HepG2 (cell line): ENCODE data around the gene SLC48A1. TPM values are rescaled to one million over a fixed set of nuclear protein-coding genes. Genes with fewer than 3 reads are reported as not detected.

Experiments
- CSRNP1 ChIP-seq: sonication (generic); formaldehyde crosslinking; IDR thresholded peaks from 2 replicates; pipeline ENCODE4 v1.8.1; 2023; ENCODE audit warnings: mild to moderate bottlenecking, missing genetic modification reagents
- JUN ChIP-seq: sonication (generic); formaldehyde crosslinking; IDR thresholded peaks from 2 replicates; pipeline ENCODE4 v1.4.0; 2020; ENCODE audit warnings: mild to moderate bottlenecking, missing genetic modification reagents
- KLF12 ChIP-seq: sonication (generic); formaldehyde crosslinking; IDR thresholded peaks from 2 replicates; pipeline ENCODE4 v1.4.0; 2020; ENCODE audit warnings: missing genetic modification reagents, borderline replicate concordance
- MTA1 ChIP-seq: sonication (generic); formaldehyde crosslinking; IDR thresholded peaks from 2 replicates; pipeline ENCODE4 v1.4.0; 2020; ENCODE audit warnings: missing genetic modification reagents, mild to moderate bottlenecking, borderline replicate concordance
- NBN ChIP-seq: fragments of 450-650 bp; conservative IDR thresholded peaks from 2 replicates; pipeline ENCODE4 v1.6.1; 2017
- RNF219 ChIP-seq: sonication (generic); formaldehyde crosslinking; IDR thresholded peaks from 2 replicates; pipeline ENCODE4 v1.5.0; 2020; ENCODE audit warnings: mild to moderate bottlenecking, missing genetic modification reagents
- ZNF597 ChIP-seq: sonication (generic); formaldehyde crosslinking; IDR thresholded peaks from 2 replicates; pipeline ENCODE4 v1.5.0; 2020; ENCODE audit warnings: missing genetic modification reagents
- ZZZ3 ChIP-seq: sonication (generic); formaldehyde crosslinking; IDR thresholded peaks from 2 replicates; pipeline ENCODE4 v1.4.0; 2020; ENCODE audit warnings: missing genetic modification reagents, mild to moderate bottlenecking, borderline replicate concordance
- polyA plus RNA-seq, 8 experiments: library from polyadenylated mRNA; depleted of rRNA in 3 of 8; stranded (reverse) in 7 of 8; unstranded in 1 of 8; fragments of >200 nt; fragmentation: Illumina TruSeq in 4 of 8; extraction: Trizol in 4 of 8; gene quantifications; 2 replicates each; pipeline versions ENCODE4 v1.2.1 to v1.2.3, GENCODE V29; 2011 to 2016; ENCODE audit warnings: low read depth in 4 of 8, missing spikeins in 1 of 8, mixed read lengths in 1 of 8; ENCODE audit not compliant: insufficient read depth in 1 of 8
- total RNA-seq, 5 experiments: library from RNA; depleted of rRNA; stranded (reverse); fragments of >200 nt; fragmentation: Illumina TruSeq; extraction: Trizol; gene quantifications; 2 replicates each; pipeline ENCODE4 v1.2.3, GENCODE V29; 2016; ENCODE audit warnings: low read depth in 1 of 5
- TF ChIP-seq, protein P1 (sequence below): sonication (generic); formaldehyde crosslinking; IDR thresholded peaks from 2 replicates; pipeline ENCODE4 v1.4.0; 2020; ENCODE audit warnings: missing genetic modification reagents, borderline replicate concordance
- TF ChIP-seq, protein P2 (sequence below): sonication (generic); formaldehyde crosslinking; IDR thresholded peaks from 2 replicates; pipeline ENCODE4 v1.9.0; 2021; ENCODE audit warnings: mild to moderate bottlenecking, missing genetic modification reagents
- TF ChIP-seq, protein P3 (sequence below): sonication (generic); formaldehyde crosslinking; IDR thresholded peaks from 2 replicates; pipeline ENCODE4 v1.4.0; 2020; ENCODE audit warnings: missing genetic modification reagents

The SLC48A1 gene
- total and polyA plus RNA-seq, 2 of the 13 experiments (the other 11 are each of a cell fraction or from before 2014, with no cell fraction given) = 2.2 to 3.7 TPM

GRCh38 chr12:47742253-47742825 lies 30.7 kb upstream of the SLC48A1 start (continued):
- TF ChIP-seq, protein P1, sequence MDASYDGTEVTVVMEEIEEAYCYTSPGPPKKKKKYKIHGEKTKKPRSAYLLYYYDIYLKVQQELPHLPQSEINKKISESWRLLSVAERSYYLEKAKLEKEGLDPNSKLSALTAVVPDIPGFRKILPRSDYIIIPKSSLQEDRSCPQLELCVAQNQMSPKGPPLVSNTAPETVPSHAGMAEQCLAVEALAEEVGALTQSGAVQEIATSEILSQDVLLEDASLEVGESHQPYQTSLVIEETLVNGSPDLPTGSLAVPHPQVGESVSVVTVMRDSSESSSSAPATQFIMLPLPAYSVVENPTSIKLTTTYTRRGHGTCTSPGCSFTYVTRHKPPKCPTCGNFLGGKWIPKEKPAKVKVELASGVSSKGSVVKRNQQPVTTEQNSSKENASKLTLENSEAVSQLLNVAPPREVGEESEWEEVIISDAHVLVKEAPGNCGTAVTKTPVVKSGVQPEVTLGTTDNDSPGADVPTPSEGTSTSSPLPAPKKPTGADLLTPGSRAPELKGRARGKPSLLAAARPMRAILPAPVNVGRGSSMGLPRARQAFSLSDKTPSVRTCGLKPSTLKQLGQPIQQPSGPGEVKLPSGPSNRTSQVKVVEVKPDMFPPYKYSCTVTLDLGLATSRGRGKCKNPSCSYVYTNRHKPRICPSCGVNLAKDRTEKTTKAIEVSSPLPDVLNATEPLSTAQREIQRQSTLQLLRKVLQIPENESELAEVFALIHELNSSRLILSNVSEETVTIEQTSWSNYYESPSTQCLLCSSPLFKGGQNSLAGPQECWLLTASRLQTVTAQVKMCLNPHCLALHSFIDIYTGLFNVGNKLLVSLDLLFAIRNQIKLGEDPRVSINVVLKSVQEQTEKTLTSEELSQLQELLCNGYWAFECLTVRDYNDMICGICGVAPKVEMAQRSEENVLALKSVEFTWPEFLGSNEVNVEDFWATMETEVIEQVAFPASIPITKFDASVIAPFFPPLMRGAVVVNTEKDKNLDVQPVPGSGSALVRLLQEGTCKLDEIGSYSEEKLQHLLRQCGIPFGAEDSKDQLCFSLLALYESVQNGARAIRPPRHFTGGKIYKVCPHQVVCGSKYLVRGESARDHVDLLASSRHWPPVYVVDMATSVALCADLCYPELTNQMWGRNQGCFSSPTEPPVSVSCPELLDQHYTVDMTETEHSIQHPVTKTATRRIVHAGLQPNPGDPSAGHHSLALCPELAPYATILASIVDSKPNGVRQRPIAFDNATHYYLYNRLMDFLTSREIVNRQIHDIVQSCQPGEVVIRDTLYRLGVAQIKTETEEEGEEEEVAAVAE (CRISPR knock-in tag) = no peak
- TF ChIP-seq MTA1 (CRISPR knock-in tag) (no peak), ZNF597 (CRISPR knock-in tag) (no peak), JUN (CRISPR knock-in tag) (no peak), KLF12 (CRISPR knock-in tag) (no peak), CSRNP1 (no peak), RNF219 (CRISPR knock-in tag) (no peak), ZZZ3 (no peak), NBN (no peak)
- TF ChIP-seq, protein P2, sequence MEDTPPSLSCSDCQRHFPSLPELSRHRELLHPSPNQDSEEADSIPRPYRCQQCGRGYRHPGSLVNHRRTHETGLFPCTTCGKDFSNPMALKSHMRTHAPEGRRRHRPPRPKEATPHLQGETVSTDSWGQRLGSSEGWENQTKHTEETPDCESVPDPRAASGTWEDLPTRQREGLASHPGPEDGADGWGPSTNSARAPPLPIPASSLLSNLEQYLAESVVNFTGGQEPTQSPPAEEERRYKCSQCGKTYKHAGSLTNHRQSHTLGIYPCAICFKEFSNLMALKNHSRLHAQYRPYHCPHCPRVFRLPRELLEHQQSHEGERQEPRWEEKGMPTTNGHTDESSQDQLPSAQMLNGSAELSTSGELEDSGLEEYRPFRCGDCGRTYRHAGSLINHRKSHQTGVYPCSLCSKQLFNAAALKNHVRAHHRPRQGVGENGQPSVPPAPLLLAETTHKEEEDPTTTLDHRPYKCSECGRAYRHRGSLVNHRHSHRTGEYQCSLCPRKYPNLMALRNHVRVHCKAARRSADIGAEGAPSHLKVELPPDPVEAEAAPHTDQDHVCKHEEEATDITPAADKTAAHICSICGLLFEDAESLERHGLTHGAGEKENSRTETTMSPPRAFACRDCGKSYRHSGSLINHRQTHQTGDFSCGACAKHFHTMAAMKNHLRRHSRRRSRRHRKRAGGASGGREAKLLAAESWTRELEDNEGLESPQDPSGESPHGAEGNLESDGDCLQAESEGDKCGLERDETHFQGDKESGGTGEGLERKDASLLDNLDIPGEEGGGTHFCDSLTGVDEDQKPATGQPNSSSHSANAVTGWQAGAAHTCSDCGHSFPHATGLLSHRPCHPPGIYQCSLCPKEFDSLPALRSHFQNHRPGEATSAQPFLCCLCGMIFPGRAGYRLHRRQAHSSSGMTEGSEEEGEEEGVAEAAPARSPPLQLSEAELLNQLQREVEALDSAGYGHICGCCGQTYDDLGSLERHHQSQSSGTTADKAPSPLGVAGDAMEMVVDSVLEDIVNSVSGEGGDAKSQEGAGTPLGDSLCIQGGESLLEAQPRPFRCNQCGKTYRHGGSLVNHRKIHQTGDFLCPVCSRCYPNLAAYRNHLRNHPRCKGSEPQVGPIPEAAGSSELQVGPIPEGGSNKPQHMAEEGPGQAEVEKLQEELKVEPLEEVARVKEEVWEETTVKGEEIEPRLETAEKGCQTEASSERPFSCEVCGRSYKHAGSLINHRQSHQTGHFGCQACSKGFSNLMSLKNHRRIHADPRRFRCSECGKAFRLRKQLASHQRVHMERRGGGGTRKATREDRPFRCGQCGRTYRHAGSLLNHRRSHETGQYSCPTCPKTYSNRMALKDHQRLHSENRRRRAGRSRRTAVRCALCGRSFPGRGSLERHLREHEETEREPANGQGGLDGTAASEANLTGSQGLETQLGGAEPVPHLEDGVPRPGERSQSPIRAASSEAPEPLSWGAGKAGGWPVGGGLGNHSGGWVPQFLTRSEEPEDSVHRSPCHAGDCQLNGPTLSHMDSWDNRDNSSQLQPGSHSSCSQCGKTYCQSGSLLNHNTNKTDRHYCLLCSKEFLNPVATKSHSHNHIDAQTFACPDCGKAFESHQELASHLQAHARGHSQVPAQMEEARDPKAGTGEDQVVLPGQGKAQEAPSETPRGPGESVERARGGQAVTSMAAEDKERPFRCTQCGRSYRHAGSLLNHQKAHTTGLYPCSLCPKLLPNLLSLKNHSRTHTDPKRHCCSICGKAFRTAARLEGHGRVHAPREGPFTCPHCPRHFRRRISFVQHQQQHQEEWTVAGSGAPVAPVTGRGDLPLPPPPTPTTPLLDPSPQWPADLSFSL (CRISPR knock-in tag) = no peak
- TF ChIP-seq, protein P3, sequence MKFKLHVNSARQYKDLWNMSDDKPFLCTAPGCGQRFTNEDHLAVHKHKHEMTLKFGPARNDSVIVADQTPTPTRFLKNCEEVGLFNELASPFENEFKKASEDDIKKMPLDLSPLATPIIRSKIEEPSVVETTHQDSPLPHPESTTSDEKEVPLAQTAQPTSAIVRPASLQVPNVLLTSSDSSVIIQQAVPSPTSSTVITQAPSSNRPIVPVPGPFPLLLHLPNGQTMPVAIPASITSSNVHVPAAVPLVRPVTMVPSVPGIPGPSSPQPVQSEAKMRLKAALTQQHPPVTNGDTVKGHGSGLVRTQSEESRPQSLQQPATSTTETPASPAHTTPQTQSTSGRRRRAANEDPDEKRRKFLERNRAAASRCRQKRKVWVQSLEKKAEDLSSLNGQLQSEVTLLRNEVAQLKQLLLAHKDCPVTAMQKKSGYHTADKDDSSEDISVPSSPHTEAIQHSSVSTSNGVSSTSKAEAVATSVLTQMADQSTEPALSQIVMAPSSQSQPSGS (CRISPR knock-in tag) = no peak
